ENCODE data around the gene PARM1.

Gene PARM1

GRCh38 chr4:75030028-75030427 lies 97.1 kb downstream of the PARM1 start:
- DNase-seq (ENCODE audit: extremely low read depth, low read depth), result no peak
- no peak for TF ChIP-seq CTCF (IDR thresholded peaks at IDR 0.05; ENCODE audit: low read depth, low read length)

GRCh38 chr4:75030649-75031235 lies 97.8 kb downstream of the PARM1 start:
- no peak for TF ChIP-seq CTCF (IDR thresholded peaks at IDR 0.05; ENCODE audit: low read depth, low read length)

GRCh38 chr4:75031775-75032174 lies 98.9 kb downstream of the PARM1 start:
- DNase-seq (ENCODE audit: extremely low read depth, low read depth), result no peak
- TF ChIP-seq CTCF (IDR thresholded peaks at IDR 0.05; ENCODE audit: low read depth, low read length), result no peak

More at GRCh38 chr4:75030649-75031235, 97.8 kb downstream of the PARM1 start:
- no peak for DNase-seq (ENCODE audit: extremely low read depth, low read depth)

- no peak for TF ChIP-seq CTCF (IDR thresholded peaks at IDR 0.05; ENCODE audit: low read depth, low read length)
- no peak for DNase-seq (ENCODE audit: extremely low read depth, low read depth)
Observed at GRCh38 chr4:75034523-75034922, 101.6 kb downstream of the PARM1 start.

- no peak for DNase-seq (ENCODE audit: extremely low read depth, low read depth)
- TF ChIP-seq CTCF (IDR thresholded peaks at IDR 0.05; ENCODE audit: low read depth, low read length), result no peak
Observed at GRCh38 chr4:75035321-75035720, 102.4 kb downstream of the PARM1 start.

- no peak for TF ChIP-seq CTCF (IDR thresholded peaks at IDR 0.05; ENCODE audit: low read depth, low read length)
- no peak for DNase-seq (ENCODE audit: extremely low read depth, low read depth)
Observed at GRCh38 chr4:75036046-75036830, 103.3 kb downstream of the PARM1 start.

- TF ChIP-seq CTCF (IDR thresholded peaks at IDR 0.05; ENCODE audit: low read depth, low read length), result no peak
- no peak for DNase-seq (ENCODE audit: extremely low read depth, low read depth)
Observed at GRCh38 chr4:75037252-75037651, 104.3 kb downstream of the PARM1 start.
